ENCODE data around the gene STUB1. TPM values are rescaled to one million over a fixed set of nuclear protein-coding genes. Genes with fewer than 3 reads are reported as not detected.

STUB1 gene
- total RNA-seq, 2 donors from 2014 or later = 73.3 to 79.7 TPM

DNA sequence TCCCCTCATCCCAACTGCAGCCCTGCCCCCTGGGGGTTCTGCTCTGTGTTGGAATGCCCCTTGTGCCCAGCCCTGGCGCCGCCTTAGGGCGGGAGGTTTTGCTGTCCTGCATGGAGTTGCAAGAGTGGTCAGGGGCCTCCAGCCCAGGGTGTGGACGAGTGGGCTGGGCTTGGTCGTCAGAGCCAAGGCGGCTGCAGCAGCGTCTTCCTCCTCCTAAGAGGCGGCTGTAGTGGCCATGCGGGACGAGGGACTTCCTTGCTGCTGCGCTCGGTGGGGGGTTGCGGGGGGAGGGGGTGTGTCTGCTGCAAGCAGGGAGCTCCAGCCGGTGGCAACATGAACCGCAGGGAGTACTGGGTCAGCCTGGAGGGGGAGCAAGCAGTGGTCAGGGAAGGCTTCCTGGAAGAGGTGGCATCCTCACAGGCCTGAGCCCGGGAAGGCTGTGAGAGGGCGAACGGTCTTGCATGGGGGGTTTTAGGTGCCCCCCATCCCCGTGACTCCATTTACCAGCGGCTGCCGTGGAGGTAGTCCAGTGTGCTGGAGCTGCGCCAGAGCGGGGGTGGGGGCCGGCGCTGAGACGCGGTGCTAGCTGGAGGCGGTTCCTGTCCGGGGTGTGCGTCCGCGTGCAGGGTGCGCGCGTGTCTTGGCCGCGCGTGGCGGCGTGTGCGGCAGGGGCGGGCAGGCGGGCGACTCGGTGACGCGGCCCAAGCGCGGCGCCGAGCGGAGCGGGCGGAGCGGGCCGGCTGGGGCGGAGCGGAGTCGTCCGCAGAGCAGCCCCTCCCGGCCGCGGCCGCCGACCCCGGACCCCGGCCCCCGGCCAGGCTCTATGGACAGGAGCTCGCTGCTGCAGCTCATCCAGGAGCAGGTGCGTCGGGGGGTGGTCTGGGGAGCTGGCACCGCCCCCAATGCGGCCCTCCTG is 5.0 kb upstream of the STUB1 start, which contains the start of gene RHBDL1:
Gene RHBDL1, plus strand, starts transcription at position 704 of the 916 bp plus-strand sequence. Its CDS starts 120 bp downstream, at position 824.
- intact Hi-C loops (cut with DNase I) = no loop called here

GRCh38 chr16:675884-676564 is 4.2 kb upstream of the STUB1 start:
- DNase-seq (ENCODE audit: low spot score) = no peak
- intact Hi-C loops (cut with DNase I) = no loop called here

More for the DNA sequence above, 5.0 kb upstream of the STUB1 start, which contains the start of gene RHBDL1:
- no peak for DNase-seq (ENCODE audit: low spot score)

DNA sequence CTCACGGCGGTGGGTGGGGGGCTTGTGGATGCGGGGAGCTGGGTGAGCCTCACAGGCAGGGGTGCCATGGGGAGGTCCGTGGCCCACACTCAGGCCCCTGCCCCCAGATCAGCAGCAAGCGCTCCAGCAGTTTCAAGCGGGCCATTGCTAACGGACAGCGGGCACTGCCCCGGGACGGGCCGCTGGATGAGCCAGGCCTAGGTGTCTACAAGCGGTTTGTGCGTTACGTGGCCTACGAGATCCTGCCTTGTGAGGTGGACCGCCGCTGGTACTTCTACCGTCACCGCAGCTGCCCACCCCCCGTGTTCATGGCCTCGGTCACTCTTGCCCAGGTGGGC is 3.7 kb upstream of the STUB1 start:
- DNase-seq (ENCODE audit: low spot score) = no peak
- intact Hi-C loops (cut with DNase I) = no loop called here

DNA sequence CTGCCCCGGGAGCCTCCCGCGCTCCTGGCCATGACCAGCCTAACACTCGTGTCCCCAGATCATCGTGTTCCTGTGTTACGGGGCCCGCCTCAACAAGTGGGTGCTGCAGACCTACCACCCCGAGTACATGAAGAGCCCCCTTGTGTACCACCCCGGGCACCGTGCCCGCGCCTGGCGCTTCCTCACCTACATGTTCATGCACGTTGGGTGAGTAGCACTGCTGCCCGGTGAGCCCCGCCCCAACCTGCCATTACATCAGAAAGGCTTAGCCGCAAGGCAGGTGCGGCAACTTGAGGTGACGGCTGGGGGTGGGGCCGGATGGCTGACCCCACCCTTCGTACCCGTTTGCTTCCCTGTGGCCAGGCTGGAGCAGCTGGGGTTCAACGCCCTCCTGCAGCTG is 3.3 kb upstream of the STUB1 start:
- intact Hi-C loops (cut with DNase I) = no loop called here
- no peak for DNase-seq (ENCODE audit: low spot score)

DNA sequence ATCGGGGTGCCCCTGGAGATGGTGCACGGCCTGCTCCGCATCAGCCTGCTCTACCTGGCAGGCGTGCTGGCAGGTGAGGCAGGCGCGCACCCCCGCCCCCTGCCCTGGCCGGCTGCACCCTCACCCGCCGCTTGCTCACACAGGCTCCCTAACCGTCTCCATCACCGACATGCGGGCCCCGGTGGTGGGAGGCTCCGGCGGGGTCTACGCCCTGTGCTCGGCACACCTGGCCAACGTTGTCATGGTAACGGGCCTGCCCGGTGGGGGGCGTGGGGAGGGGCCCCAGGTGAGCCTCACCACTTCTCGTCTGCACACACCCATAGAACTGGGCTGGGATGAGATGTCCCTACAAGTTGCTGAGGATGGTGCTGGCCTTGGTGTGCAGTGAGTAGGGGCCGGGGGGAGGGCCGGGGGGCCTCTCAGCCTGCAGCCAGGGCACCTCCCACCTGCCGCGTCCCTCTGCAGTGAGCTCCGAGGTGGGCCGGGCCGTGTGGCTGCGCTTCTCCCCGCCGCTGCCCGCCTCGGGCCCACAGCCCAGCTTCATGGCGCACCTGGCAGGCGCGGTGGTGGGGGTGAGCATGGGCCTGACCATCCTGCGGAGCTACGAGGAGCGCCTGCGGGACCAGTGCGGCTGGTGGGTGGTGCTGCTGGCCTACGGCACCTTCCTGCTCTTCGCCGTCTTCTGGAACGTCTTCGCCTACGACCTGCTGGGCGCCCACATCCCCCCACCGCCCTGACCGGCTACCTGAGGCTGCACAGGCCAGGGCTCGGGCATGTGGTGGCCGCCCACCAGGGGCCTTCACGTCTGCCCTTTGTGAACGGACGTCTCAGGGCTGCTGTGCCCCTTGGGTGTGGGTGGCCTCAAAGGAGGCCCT is 2.7 kb upstream of the STUB1 start:
- DNase-seq (ENCODE audit: low spot score) = no peak
- intact Hi-C loops (cut with DNase I) = no loop called here

GRCh38 chr16:678209-678857 is 1.9 kb upstream of the STUB1 start:
- no peak for DNase-seq (ENCODE audit: low spot score)
- intact Hi-C loops (cut with DNase I) = no loop called here

DNA sequence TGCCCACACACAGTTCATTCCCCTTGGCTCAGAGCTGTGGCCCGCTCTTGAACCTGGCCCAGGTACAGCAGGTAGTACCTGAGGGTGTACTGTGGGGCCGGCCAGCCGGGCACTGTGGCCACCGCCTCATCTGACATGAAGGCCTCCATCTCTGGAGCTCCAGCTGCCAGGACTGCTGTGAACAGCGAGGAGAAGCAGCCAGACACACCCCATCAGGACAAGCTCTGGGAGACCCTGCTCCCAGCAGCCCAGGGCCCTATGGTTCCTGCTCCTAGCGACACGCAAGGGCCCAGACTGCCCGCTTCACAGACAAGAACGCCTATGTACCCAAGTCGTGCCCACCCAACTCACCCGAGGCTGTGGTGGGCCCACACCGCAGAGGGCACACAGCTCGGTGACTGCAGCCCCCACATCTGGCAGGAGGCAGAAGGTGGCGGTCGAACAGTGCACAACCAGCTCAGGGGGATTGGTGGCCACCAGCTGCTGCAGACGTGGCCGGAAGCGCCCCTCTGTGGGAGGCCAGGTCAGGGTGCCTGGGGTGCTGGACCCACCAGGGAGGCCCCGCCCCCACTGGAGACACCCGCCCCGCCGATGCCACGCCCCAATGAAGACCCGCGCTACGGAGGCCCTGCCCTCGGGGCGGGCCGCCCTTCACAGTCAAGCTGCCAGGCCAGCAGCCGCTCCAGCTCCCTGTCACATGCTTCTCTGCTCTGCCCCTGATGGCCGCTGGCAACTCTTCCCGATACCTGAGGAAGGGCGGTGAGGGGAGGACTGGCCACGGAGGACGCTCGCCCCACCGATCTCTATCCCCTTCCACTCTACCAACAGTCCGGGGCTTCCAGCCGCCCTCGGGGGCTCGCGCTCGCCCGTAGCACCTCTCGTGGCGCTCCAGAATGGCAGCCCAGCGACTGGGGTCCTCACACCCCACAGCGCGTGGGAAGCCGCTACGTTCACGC is 1.1 kb upstream of the STUB1 start:
- no peak for DNase-seq (ENCODE audit: low spot score)
- intact Hi-C loops (cut with DNase I) = no loop called here

- DNase-seq (ENCODE audit: low spot score) = no peak
- intact Hi-C loops (cut with DNase I) = no loop called here
Observed at GRCh38 chr16:680625-680945, 375 bp downstream of the STUB1 start.

DNA sequence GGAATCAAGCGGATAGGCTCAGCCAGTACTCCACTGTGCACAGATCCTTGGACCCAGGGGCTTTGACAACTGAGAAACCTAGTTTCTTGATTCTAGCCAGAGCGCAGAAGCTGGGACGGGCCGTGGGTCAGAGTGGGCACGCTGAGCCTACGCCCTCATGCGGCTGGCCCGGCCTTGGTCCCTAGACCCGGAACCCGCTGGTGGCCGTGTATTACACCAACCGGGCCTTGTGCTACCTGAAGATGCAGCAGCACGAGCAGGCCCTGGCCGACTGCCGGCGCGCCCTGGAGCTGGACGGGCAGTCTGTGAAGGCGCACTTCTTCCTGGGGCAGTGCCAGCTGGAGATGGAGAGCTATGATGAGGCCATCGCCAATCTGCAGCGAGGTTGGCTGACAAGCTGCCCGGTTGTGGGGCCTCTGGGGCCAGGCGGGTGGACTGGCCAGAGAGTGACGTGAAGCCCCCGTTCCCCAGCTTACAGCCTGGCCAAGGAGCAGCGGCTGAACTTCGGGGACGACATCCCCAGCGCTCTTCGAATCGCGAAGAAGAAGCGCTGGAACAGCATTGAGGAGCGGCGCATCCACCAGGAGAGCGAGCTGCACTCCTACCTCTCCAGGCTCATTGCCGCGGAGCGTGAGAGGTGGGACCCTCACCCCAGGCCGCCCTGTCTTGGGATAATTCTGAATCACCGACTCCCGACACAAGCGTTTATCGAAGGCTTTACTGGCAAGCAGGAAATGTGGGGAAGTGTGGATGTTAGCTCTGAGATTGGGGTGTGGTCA is 946 bp downstream of the STUB1 start:
- no peak for DNase-seq (ENCODE audit: low spot score)
- intact Hi-C loops (cut with DNase I) = no loop called here

- intact Hi-C loops (cut with DNase I) = no loop called here
Observed at GRCh38 chr16:681746-682427, 1.7 kb downstream of the STUB1 start.

GRCh38 chr16:682493-683395 is 2.5 kb downstream of the STUB1 start:
- no peak for DNase-seq (ENCODE audit: low spot score)
- intact Hi-C loops (cut with DNase I) = no loop called here

More at GRCh38 chr16:681746-682427, 1.7 kb downstream of the STUB1 start:
- DNase-seq (ENCODE audit: low spot score) = no peak

DNA sequence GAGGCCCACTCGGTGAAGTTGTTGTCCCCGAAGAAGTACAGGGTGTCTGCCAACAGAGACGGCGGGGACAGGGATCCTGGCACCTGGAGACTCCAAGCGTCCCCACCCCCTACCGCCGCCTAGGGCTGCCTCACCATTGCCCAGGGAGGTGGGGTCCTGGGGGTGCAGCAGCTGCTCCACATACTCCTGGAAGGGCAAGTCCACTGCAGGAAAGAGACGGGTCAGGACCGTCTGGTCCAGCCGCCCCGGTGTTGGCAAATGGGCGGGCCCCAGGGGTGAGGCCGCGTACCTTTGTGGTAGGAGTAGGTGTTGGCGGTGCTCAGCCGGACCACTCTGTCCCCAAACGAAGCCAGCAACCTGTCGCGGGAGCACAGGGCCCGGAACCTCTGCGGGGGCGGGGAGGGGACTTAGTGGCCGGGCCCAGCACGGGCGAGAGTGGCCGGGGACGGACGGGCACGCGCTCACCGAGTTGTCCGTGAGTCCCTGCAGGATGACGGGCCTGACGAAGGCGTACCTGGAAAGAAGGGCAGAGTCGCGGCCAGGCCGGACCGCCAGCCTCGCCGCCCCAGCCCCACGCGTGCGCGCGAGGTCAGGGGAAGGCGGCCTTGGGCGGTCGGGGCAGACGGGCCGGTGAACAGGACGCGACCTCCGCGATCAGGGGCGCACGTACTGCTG is 3.3 kb downstream of the STUB1 start:
- no peak for DNase-seq (ENCODE audit: low spot score)
- intact Hi-C loops (cut with DNase I) = no loop called here

DNA sequence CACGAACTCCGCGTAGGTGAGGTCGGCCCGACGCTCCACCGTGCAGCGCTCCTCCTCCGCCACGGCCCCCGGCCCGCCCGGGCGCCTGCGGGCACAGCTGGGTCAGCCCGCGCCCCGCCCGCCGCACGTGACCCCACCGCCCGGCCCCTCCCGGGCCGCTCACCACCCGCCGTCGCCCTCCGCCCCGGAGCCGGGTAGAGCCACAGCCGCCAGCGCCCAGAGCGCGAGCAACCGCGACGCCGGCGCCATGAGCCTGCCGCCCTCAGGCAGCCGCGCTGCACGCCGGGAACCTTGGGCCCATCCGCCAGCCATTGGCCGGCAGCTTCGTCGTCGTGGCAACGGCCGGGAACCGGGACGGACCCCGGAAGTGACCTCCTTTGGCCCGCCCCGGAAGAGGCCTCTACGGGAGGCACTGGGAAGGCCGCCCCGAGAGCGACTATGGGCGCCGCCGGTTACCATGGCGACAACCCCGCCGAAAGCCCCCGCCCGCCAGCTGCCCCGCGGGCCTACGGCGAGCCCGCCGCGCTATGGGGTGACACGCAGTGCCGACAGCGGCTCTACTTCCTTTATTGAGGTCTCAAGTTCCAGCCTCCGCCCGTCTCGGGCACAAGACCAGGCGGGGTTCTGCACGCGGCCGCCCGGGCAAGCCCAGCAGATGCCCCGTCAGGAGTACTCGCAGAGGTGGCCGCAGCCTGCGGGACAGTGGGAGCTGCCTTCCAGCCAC is 4.0 kb downstream of the STUB1 start, which contains the start of gene JMJD8:
Gene JMJD8, minus strand, starts transcription at position 264 of the 724 bp plus-strand sequence. Its CDS starts 15 bp downstream, at position 249.
- intact Hi-C loops (cut with DNase I) = no loop called here
- peak; percentile 99 for DNase-seq (ENCODE audit: low spot score)

- DNase-seq (ENCODE audit: low spot score) = no peak
- intact Hi-C loops (cut with DNase I) = no loop called here
Observed at GRCh38 chr16:684961-685696, 4.9 kb downstream of the STUB1 start.
